GM19397 (cell line): ENCODE measurements around the gene AQP12B.
"Not testable (repeated sequence)": the region's sequence is repeated elsewhere in the genome, so short reads cannot be mapped to it uniquely, and the experiment has no call there.

Experiments used
- ATAC-seq: cut with Tn5 transposase; IDR thresholded peaks from one replicate; pipeline ENCODE4 v1.9.1; 2021; ENCODE audit warnings: mild to moderate bottlenecking, moderate library complexity; ENCODE audit not compliant: unreplicated experiment

Gene AQP12B

GRCh38 chr2:240685771-240686371, 3.2 kb upstream of the AQP12B start:
- ATAC-seq: no peak

- ATAC-seq: not testable (repeated sequence)
Measured at GRCh38 chr2:240683980-240684728, 1.5 kb upstream of the AQP12B start.

- ATAC-seq: not testable (repeated sequence)
Measured at GRCh38 chr2:240683329-240683979, 769 bp upstream of the AQP12B start.

- not testable (repeated sequence) for ATAC-seq
Measured at GRCh38 chr2:240680185-240680584, 2.5 kb downstream of the AQP12B start.

GRCh38 chr2:240678909-240679308, 3.8 kb downstream of the AQP12B start:
- not testable (repeated sequence) for ATAC-seq

- ATAC-seq: not testable (repeated sequence)
Measured at GRCh38 chr2:240678043-240678442, 4.6 kb downstream of the AQP12B start.

GRCh38 chr2:240675345-240675744, 7.3 kb downstream of the AQP12B start:
- not testable (repeated sequence) for ATAC-seq

GRCh38 chr2:240674461-240675184, 8.1 kb downstream of the AQP12B start:
- not testable (repeated sequence) for ATAC-seq

- no peak for ATAC-seq
Measured at GRCh38 chr2:240672701-240673190, 9.9 kb downstream of the AQP12B start.

GRCh38 chr2:240672076-240672700, 10.5 kb downstream of the AQP12B start:
- no peak for ATAC-seq

GRCh38 chr2:240670950-240671349, 11.7 kb downstream of the AQP12B start:
- no peak for ATAC-seq

GRCh38 chr2:240670402-240670801, 12.3 kb downstream of the AQP12B start:
- no peak for ATAC-seq

GRCh38 chr2:240664622-240665021, 18.1 kb downstream of the AQP12B start:
- ATAC-seq: no peak

GRCh38 chr2:240663546-240664190, 19.0 kb downstream of the AQP12B start:
- ATAC-seq: no peak

GRCh38 chr2:240662681-240663080, 20.0 kb downstream of the AQP12B start:
- ATAC-seq: no peak

GRCh38 chr2:240659883-240660282, 22.8 kb downstream of the AQP12B start:
- ATAC-seq: not testable (repeated sequence)

- ATAC-seq: no peak
Measured at GRCh38 chr2:240655931-240656886, 26.5 kb downstream of the AQP12B start.

GRCh38 chr2:240651185-240651584, 31.5 kb downstream of the AQP12B start:
- ATAC-seq: no peak
